T-helper 2 cell (primary cell): ENCODE results near the gene KRTAP5-3.
"Not testable (repeated sequence)": the region's sequence is repeated elsewhere in the genome, so short reads cannot be mapped to it uniquely, and the experiment has no call there.

Source experiments
- DNase-seq, 5 experiments: peaks; one replicate each; pipeline versions ENCODE4 v3.0.0 to v3.0.0-alpha.2; 2012 to 2022
- total RNA-seq, 2 donors: gene quantifications; one replicate each; lab custom pipeline; 2026; lab: John Stamatoyannopoulos, UW

KRTAP5-3 gene
- total RNA-seq = 0 reads per million in 2 donors

DNA sequence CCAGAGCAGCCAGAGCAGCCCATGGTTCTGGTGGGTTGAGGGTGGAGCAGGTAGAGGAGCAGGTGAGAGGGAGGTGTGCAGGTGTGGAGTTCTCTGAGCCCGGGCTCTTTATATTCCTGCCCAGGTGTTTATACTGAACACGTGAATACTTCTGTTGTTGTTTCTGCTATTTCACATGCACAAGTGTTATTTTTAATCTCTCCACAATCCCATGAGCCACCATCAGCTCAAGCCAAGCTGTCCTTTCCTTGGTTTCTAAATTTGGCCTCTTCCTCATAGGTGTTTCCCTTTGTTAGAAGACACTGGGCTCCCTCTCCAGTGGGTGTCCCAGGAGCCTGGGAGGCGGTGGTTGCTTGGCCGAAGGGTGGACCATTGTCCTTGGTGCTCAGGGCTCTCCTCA is at the start of gene KRTAP5-3:
Gene KRTAP5-3 (minus strand): TSS at position 101 of the 400 bp plus-strand sequence. CDS start 78 bp downstream, at position 23.
- DNase-seq = no peak

DNA sequence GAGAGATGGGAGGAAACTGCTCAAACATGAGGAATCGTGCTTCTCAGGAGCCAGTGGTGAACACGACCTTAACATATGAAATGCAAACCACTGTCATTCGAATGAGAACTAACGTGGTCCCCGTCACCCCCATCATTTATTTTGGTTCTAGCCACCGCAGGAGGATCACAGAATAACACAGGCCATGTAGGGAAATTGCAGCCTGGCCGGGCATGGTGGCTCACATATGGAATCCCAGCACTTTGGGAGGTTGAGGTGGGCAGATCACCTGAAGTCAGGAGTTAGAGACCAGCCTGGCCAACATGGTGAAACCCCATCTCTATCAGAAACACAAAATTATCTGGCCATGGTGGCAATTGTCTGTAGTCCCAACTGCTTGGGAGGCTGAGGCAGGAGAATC is 48.4 kb upstream of the KRTAP5-3 start:
- no peak for DNase-seq

DNA sequence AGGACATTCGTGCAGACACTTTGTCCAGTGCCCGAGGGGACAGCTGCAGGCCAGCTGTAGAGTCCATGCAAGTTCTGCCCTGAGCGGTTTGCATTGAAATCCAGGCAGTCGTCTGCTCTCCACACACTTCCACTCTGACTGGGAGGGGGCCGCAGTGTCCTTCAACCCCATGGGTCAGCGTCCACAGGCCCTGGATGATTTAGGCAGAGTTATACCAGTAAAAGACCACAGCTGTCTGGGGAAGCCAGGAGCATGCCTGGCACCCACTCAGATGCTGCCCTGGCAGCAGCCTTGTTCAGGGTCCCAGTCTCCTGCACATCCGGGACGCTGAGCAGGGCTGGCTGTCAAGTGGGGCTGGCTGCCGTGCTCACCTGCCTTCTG is 47.8 kb upstream of the KRTAP5-3 start:
- DNase-seq = no peak

DNA sequence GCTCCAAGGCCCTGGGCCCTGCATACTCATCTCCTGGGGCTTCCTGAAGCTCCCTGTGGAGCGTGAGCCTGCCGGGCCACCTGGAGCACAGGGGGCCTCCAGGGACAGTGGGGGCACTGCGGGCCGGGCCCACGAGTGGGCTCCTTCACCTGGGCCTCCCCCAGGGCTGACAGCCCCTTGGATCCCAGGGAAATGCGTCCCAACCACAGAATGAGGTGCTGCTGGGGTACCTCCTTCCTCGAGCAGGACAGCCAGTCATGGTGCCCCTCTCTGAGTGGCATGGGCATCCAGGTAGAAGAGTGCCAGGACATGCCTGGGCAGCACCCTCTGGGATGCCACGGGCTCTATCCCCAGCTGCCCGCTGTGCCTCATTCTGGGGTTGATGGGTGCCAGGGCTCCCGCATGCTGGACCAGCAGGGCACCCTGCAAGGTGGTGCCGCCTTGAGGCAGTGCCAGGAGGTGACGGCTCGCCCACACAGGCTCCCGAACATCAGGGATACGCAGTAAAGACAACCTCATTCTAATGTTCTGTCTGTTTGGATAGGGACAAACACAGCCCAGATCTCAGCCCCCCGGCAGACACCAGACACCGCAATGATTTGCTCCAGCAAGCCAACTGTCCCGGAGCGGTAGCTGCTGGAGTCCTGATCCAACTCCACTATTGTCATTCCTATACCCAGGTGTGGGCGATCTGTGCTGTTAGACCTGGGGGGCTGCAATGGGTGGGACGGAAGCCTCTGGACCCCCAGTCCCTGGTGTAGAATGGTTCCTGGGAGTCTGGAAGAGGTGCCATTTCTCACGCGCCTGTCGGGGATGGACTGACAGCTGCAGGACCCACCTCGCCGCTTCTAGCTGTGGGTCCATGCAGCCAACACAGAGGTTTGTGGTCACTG is 47.2 kb upstream of the KRTAP5-3 start:
- DNase-seq = no peak

DNA sequence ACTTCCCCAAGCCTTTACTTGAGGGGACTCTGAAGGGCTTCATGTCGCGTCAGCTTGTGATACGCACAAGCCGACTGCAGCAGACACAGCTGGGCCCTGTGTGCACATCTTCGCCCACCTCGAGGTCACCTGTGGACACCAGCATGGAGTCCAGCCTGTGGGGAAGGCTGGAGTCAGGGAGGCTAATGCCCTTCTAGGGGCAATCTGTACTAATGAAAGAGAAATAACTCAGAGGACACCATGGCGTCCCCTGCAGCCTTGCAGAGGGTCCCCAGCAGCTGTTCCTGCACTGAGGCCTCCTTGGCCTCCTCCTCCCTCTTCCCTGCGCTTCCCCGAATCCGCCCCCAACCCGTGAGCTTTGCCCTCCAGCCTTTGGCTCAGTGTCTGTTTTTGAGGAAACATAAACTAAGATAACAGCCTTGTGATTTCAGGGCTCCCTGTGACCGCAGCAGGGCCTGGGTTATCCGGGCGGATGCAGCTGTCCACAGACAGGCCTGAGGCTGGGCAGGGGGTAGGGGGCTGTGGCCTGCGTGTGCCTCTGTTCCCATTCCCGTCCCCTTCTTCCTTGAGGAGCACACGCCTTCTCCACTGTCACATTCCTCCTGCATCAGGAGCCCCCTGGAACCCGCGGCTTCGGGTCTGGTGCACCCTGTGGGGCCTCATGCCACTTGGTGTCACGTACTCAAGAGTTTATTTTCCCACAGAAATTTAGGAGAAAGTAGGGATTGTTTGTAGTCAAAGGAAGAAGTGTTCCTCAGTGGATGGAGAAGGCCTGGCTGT is 46.3 kb upstream of the KRTAP5-3 start:
- no peak for DNase-seq

GRCh38 chr11:1653541-1654387 is 45.5 kb upstream of the KRTAP5-3 start:
- no peak for DNase-seq

DNA sequence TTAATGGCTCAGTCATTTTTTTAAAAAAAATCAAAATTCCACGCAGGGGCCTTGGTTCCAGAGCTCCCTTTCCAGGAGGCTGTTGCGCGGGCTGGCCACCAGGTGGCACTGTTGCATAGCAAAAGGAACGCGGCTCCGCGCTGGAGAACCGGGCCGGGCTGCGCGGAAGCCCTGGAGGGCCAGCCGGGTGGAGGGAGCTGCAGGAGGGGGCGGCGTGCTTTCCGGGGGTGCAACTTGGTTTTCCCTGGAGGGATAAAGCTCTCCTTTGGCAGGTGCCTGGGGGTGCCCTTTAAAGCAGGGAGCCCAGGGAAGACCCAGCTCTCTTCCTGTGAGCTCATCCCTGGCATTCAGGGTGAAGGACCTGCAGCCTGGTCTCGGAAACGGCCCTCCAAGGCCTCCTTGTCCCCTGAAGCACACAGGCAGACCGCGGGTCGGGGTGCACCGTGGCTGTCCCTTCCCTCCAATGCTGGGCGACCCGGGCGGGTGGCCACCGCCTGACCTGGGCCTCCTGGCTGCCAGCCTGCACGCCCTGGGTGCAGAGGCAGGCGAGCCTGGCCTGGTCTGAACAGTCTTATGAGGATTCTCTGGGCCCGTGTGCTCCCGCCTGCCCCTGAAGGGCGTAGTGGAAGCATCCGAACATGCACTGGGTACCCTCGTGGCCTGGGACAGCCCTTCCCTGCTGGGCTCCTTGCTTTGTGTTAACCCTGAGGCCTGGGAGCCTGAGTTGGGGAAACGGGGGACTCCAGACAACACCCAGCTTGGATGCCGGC is 44.7 kb upstream of the KRTAP5-3 start:
- DNase-seq = peak; percentile 49 to 69 (median 67)

- no peak for DNase-seq
Measured at GRCh38 chr11:1652442-1652770, 44.1 kb upstream of the KRTAP5-3 start.

DNA sequence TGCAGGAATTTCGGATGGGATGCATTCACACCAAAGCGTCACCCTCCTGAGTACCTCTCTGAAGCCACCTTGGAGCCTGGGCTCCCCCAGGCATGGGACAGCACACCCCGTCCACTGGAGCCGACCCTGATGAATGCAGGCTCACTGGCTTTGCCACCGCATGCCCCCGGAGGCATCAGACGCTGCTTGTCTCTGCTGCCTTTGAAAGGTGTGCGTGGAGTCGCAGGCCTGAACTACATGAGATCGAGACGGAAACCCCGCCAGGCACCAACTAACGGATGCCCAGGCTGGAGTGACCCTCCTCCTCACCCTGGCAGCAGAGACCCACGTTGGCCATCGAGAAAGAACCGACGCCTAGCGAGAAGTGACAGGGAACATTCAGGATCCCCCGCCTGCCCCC is 43.8 kb upstream of the KRTAP5-3 start:
- no peak for DNase-seq

DNA sequence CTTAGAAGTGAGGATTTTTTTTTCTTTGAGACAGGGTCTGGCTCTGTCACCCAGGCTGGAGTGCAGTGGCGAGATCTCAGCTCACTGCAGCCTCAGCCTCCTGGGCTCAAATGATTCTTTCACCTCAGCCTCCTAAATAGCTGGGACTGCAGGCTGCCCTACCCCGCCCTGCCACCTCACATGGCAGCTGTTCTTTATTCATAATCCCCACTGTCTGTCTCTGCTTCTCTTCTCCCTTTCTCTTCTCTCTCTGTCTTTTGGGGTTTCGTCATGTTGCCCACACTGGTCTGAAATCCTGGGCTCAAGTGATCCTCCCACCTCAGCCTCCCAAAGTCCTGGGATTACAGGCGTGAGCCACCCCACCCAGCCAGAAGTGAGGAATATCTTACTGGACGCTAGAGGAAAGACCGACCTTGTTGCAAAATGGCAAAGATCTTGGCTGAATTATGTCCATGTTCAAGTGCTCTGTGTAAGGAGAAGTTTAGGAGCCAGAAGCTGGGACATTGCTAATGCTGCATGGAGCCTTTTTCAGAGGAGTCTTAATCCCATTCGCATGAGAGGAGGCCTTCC is 43.2 kb upstream of the KRTAP5-3 start:
- DNase-seq = no peak

DNA sequence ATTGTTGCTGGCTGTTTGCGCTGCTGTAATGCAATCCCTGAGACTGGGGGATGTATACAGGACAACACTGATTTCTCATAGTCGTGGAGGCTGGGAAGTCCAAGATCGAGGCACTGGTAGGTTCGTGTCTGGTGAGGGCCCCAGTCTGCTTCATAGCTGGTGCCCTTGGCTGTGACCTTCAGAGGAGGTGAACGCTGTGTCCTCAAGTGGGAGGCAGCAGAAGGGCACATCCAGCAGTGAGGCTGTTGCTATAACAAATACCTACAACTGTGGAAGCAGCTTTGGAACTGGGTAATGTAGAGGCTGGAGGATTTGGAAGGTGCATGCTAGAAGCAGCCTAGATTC is 42.6 kb upstream of the KRTAP5-3 start:
- no peak for DNase-seq

DNA sequence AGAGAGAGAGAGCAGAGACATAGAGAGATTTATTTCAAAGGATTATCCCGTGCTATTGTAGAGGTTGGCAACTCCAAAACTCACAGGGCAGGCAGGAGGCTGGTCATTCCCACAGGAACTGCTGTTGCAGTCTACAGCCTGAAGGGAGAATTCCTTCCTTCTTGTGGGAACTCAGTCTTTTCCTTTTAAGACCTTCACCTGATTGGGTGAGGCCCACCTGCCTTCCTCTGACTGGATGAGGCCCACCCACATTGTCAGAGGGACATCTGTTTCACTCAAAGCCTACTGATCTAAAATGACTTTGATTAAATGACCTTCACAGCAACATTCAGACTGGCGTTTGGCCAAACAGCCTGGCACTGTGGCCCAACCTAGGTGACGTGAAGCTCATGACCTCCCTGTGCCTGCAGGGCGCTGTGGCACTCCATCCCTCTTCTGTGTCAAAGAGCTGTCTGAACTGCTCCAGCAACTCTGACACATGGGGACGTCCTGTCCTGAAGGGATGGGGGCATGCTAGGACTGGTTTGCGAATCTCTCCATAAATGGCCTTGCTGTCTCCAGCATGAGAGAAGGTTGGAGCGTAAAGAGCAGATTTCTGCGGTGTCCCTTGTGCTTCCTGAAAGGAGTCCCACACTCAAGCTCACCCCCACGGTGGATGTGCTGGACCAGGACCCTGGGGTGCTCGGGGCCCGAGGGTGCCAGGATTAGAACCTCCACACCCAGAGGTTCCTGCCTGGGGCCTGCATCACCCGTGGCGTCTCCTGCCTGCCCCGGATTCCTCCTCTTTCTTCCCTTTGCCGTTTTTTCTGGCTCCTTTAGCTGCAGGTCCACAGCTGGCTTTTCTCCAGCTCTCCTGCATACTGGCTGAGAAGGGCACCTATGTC is 42.0 kb upstream of the KRTAP5-3 start:
- DNase-seq = no peak

GRCh38 chr11:1648653-1649420 is 40.6 kb upstream of the KRTAP5-3 start:
- no peak for DNase-seq

GRCh38 chr11:1647901-1648652 is 39.8 kb upstream of the KRTAP5-3 start:
- no peak for DNase-seq

- not testable (repeated sequence) for DNase-seq
Measured at GRCh38 chr11:1646540-1646939, 38.3 kb upstream of the KRTAP5-3 start.

DNA sequence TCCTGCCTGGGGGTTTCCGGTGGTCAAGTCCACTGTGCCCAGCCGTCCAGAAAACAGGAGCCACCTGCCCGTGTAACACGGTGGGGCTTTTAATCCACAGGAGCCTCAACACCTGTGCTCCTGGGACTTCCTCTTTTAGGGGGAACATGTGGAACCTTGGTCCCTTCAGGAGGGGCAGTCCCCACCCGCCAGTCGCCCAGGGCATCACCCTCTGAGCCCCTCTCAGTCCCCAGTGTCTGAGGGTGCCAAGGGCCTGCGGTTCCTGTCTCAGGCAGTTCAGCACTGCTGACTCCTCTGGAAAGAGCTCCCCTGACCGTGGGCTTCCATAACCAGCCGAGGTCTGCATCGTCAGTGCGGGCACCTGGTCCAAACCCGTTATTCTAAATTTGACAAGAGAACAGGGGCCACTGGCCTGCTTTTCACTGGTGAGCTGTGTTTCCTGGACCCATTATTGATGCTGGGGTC is 37.1 kb upstream of the KRTAP5-3 start:
- no peak for DNase-seq

- no peak for DNase-seq
Measured at GRCh38 chr11:1644601-1645356, 36.5 kb upstream of the KRTAP5-3 start.

GRCh38 chr11:1643146-1643690 is 35.0 kb upstream of the KRTAP5-3 start:
- no peak for DNase-seq
